NCI-H1436 (cell line): ENCODE measurements around the gene CLIC3.

Source experiments
- DNase-seq: peaks from one replicate; lab custom pipeline; 2025; lab: John Stamatoyannopoulos, UW

Gene CLIC3

GRCh38 chr9:136964171-136964689 lies 32.1 kb downstream of the CLIC3 start:
- DNase-seq: no peak

GRCh38 chr9:136963751-136964150 lies 32.6 kb downstream of the CLIC3 start:
- DNase-seq: no peak

- DNase-seq: no peak
Measured at GRCh38 chr9:136963341-136963740, 33.0 kb downstream of the CLIC3 start.

GRCh38 chr9:136962701-136963248 lies 33.6 kb downstream of the CLIC3 start:
- no peak for DNase-seq

GRCh38 chr9:136962163-136962562 lies 34.2 kb downstream of the CLIC3 start:
- no peak for DNase-seq

GRCh38 chr9:136961279-136962065 lies 34.9 kb downstream of the CLIC3 start:
- no peak for DNase-seq

GRCh38 chr9:136960938-136961275 lies 35.5 kb downstream of the CLIC3 start:
- DNase-seq: no peak

- no peak for DNase-seq
Measured at GRCh38 chr9:136960212-136960937, 36.0 kb downstream of the CLIC3 start.

- no peak for DNase-seq
Measured at GRCh38 chr9:136958898-136959850, 37.2 kb downstream of the CLIC3 start.

- no peak for DNase-seq
Measured at GRCh38 chr9:136958473-136958872, 37.9 kb downstream of the CLIC3 start.

GRCh38 chr9:136957901-136958300 lies 38.5 kb downstream of the CLIC3 start:
- no peak for DNase-seq

- DNase-seq: no peak
Measured at GRCh38 chr9:136957461-136957860, 38.9 kb downstream of the CLIC3 start.

- no peak for DNase-seq
Measured at GRCh38 chr9:136956604-136957003, 39.8 kb downstream of the CLIC3 start.

GRCh38 chr9:136955943-136956335 lies 40.4 kb downstream of the CLIC3 start:
- no peak for DNase-seq

GRCh38 chr9:136955202-136955942 lies 41.0 kb downstream of the CLIC3 start:
- no peak for DNase-seq

- no peak for DNase-seq
Measured at GRCh38 chr9:136954270-136955083, 41.9 kb downstream of the CLIC3 start.

- no peak for DNase-seq
Measured at GRCh38 chr9:136953771-136954269, 42.5 kb downstream of the CLIC3 start.

GRCh38 chr9:136952876-136953770 lies 43.2 kb downstream of the CLIC3 start:
- DNase-seq: no peak

GRCh38 chr9:136952321-136952850 lies 44.0 kb downstream of the CLIC3 start:
- no peak for DNase-seq
